GM19452 (cell line): ENCODE results near the gene FBXW8.
"Not testable (repeated sequence)": the region's sequence is repeated elsewhere in the genome, so short reads cannot be mapped to it uniquely, and the experiment has no call there.

ENCODE experiments used
- ATAC-seq: cut with Tn5 transposase; IDR thresholded peaks from one replicate; pipeline ENCODE4 v1.9.1; 2021; ENCODE audit not compliant: unreplicated experiment

Gene FBXW8

DNA sequence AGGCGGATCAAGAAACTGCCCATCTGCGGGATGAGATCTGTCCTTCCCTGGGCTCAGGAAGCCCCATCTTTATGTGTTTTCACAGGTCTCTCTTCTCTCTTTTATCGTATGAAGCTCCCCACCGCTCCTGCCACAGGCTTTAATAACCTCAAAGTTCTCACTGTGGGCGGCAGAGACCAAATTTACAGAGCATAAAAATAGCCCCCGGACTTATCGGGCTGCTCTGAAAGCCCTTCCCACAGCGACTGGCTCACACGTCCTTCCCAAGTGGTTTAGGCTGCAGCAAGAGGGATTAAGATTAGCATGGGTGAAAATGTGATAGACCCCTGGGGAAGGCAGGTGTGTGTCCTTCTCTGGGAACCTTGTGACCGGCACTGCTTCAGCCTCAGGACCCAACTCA lies 140.6 kb downstream of the FBXW8 start:
- no peak for ATAC-seq

DNA sequence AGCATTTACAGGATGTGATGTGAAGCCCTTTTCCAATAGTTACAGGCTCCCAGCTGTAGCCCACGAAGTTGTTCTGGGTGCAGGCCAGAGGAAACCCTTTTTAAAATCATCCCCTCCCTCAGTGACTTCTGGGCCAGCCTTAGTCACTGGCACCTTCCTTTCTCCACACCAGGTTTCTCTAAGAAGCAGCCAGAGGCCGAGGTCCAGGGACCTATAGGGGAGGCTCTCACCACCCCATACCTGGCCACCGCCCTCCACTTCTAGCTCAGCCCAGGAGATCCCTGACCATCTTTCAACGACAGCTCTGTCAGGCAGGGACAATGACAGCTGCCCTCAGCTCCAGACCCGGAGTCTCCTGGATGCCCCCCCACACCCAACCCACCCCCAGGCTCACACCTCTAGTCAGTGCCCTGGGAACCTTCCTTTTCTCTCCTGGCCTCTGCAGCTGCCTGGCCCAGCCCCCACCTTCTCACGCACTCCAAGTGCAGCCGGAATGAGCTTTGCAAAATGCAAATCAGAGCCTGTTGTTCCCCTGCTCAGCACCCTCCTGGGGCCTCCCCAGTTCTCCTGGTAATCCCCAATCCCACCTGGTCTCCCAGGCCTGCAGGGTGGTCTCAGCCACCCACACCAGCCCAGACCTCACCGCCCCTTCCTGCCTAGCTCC lies 141.8 kb downstream of the FBXW8 start:
- ATAC-seq = no peak

DNA sequence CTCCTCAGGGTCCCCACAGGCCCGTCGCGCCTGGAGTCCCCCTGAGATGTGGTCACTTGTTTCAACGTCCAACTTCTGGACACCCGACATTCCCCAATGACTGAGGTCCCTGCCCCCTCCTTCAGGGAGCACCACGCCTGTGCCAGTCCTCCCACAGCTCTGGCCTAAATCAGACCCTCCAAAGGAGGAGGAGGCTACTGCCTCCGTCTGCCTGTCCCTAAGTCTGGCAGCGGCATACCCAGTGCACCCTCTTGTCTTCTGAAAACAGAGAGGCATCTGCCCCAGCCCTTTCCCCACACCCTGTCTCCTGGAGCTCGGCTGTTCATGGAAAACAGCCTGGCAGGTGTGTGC lies 142.3 kb downstream of the FBXW8 start:
- ATAC-seq = no peak

DNA sequence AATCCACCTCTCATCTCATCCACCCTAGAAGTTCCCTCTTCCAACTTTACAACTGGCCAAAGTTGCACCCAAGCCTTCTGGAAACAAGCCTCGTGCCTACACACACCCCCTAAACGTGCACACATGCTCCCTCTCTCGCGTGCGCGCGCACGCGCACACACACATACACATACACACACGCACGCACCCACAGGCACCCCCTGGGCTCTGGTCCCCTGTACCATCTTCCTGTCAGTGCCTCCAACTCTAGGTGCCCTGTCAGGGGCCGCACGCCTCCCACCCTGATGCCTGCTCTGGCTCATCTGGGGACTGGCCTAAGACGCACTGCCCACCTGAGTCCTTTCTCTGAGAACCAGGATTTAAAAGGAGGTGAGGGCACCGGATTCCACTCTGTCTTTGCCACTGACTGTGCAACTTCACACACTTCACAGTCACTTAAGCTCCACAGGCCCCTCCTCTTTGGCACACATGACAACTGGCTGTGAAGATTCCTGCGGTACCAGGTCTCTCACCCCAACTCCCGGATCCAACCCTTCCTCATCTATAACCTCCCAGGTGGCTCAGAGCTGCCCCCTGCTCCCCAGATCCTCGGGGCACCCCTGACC lies 142.9 kb downstream of the FBXW8 start:
- ATAC-seq = no peak

DNA sequence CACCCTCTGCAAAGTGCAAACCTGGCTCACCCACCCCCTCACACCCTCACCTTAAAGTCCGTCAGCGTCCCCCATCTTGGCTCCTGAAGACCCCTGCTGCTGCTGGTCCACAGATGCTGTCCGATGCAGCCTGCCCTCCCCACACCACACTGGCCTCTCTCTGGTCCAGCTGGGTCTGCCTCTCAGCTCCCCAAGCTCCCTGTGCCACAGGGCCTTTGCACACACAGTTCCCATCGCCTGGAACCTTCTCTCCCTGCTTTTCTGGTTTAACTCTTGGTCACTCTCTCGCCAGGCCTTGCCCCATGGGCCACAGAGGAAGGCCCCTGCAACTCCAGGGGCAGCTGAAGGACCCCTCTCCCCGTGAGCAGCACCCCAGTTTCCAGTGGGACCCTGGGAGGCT lies 143.5 kb downstream of the FBXW8 start:
- ATAC-seq = no peak

DNA sequence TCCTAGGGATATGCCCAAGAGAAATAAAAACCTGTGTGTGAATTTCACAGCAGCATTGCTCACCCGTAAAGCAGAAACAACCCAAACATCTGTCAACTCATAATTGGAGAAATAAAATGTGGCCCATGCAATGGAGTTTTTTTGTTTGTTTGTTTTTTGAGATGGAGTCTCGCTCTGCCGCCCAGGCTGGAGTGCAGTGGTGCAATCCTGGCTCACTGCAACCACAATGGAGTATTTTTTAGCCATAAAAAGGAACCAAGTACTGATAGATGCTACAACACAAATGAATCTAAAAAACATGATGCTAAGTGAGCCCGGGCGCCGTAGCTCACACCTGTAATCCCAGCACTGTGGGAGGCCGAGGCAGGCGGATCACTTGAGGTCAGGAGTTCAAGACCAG lies 146.9 kb downstream of the FBXW8 start:
- not testable (repeated sequence) for ATAC-seq

DNA sequence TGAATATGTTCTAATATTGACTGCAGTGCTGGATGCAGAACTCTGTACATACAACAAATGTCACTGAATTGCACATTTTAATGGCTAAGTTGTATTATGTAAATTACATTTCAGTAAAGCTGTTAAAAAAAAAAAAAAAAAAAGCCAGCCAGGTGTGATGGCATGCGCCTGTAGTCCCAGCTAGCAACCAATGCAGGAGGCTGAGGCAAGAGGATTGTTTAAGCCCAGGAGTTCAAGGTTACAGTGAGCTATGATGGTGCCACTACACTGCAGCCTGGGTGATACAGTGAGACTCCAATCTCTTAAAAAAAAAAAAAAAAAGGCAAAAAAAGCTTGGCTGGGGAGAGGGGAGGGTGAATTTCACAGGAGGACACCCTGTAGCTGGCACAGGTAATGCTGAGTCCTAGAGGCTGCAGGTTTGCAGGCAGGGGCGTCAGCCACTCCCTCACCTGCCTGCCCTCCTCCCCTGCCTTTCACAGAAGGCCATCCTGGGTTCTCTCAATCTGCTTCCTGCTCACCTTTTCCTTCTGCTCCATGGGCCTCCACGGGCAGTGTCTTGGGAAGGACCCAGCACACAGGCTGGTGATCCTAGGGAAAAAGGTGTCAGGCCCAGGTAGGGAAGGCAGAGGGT lies 147.8 kb downstream of the FBXW8 start:
- no peak for ATAC-seq

DNA sequence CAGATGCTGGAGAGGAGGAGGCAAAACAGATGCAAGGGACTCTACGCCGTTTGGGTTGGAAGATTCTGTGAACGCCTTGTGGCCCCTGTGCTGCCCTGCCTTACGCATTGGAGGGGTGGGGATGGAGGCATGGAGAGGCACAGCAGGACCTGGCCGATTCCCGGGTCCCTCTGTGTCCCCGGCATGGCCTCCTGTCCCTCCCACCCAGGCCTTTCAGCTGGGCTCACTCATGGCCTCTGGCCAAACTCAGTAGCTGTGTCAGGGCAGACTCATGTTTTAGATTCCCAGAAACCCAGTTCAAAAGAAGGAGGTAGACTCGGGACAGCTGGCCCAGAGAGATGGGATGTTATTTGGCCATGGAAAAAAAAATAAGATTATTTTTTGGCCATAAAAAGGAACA lies 148.4 kb downstream of the FBXW8 start:
- no peak for ATAC-seq

DNA sequence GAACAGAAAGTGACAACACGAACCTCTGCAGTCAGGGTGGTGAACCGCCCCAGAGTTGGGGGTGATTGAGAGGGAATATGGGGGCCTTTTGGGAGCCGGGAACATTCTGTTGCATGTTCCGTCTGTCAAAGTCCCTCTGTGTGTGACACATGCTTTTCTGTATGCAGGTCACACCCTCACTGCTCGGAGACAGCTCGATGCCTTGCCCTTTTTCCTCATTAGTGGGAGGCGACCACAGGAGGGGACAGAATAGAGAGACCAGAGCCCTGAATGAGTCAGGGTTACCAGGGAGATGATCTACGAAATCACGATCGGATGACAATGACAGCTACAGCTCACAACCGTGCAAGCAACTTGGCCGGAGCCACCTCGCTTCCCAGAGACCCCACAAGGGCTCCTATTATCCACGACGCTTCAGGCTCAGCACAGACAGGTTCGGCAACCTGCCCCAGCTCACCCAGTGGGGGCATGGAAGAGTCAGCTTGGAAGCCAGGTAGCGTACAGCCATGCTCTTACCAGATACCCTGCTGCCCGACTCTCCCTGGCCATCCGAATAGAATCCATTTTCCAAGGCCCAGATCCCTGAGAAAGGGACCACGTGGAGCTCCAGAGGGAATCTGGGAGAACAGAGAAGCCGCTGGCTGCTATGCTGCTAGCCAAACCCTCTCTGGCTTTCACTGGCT lies 149.6 kb downstream of the FBXW8 start:
- ATAC-seq = no peak

DNA sequence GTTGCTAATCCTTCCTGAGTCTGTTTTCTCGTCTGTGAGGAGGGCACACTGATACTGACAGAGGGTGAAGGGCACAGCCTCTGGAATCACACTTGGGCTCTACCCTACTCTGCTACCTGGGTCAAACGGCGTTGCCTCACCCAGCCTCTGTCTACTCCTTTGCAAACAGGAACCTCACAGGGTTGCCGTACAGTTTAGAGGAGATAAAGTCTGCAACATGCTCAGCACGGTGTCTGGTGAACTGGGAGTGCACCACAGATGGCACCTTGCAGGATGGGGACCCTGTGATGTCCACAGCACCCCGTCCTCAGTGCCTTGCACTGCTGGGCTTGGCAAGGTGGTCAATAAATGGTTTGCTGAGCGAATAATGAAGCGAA lies 150.2 kb downstream of the FBXW8 start:
- ATAC-seq = no peak

DNA sequence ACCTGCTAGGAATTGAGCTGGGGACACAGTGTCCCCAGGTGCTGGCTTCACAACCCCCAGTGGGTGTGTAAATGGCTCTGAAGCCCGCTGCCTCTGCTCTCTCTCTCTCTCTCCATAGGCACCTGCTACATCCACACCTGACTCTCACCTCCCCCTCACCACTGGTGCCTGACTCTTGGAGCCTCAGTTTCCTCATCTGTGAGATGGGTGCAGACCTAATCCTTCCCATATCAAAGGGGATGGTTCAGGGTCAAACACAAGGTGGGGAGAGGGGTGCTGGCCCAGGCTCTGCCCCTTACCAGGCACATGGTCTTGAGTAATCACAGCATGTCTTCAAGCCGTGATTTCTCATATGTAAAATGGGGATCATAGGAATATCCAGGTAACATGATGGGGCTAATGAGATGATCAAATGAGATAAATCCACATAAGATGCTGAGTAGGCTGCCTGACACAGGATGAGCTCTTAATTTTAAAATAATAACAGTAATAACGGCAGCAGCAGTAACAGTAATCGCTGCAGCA lies 150.9 kb downstream of the FBXW8 start:
- no peak for ATAC-seq

DNA sequence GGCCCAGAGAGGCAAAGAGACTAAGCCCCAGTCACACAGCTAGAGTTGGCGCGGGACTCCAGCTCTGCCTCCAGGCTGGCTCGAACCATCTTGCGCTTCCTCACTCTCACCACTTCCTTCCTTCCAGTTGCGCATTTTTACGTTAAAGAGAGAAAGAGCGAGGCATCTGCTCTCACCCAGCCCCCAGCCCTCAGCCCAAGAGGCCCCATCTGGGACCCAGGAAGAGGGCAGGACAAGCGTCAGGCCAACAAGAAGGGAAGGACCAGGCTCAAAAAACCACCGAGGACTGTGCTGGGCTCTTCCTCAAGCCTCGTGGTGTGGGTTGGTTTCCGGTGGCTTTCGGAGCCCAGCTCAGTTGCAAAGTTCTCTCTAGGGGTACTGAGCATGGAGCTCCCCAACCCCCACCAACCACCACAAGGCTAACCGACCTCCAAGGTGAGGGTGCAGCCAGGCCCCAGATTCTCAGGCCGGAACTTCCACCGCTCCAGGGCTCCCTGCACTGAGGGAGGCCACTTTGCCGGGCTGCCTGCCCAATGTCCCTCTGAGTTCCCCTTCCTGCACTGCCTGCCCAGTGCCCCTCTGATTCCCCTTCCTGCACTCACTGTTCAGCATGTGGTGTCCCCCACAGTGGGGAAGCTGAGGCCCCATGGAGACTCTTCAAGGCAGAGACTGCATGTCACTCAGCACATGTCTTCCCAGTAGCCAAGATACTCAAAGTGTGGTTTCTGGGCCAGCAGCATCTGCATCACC lies 152.6 kb downstream of the FBXW8 start:
- ATAC-seq = peak; percentile 71

DNA sequence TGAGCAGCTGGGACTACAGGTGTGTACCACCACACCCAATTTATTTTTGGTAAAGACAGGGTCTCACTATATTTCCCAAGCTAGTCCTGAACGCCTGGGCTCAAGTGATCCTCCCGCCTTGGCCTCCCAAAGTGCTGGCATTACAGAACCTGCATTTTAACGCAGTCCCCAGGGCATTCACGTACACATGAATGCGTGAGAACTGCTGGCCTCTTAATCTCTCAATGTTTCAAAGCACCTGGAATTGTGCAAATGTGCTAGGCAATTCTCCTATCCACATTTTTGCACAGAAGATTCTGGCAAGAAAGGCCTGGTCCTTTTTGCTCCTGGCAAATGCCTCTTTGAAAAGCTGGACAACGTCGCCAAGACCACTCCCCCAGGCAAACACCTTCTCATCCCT lies 153.3 kb downstream of the FBXW8 start:
- ATAC-seq = no peak

DNA sequence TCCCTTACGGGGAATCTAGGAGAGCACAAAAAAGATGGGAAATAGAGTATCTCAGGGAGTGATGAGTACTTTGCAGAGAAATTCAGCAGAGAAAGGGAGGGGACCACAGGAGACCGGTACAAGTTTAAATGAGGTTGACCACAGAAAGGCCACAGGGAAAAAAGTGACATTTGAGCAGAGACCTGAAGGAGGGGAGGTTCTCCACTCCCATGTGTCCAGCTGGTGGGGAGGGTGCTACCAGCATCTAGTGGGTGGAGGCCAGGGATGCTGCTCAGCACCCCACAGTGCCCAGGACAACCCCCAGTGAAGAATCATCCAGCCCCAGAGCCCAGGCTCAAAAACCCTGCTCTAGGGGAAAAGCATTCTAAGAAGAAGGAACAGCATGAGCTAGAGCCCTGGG lies 153.8 kb downstream of the FBXW8 start:
- ATAC-seq = no peak

DNA sequence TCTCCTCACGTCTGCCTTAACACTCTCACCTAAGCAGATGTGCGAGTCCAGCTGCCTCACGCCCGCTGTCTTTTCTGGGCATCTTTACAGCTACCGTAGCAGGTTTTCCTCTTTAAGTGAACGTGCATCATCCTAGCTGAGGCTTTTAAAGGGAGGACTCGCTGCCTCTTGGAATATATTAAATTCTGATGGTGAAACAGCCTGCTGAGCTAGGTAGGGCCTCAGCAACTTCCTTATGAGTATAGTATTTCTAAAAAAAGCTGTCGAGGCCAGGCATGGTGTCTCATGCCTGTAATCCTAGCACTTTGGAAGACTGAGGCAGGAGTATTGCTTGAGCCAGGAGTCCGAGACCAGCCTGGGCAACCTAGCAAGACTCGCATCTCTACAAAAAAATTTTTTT lies 156.3 kb downstream of the FBXW8 start:
- ATAC-seq = no peak

DNA sequence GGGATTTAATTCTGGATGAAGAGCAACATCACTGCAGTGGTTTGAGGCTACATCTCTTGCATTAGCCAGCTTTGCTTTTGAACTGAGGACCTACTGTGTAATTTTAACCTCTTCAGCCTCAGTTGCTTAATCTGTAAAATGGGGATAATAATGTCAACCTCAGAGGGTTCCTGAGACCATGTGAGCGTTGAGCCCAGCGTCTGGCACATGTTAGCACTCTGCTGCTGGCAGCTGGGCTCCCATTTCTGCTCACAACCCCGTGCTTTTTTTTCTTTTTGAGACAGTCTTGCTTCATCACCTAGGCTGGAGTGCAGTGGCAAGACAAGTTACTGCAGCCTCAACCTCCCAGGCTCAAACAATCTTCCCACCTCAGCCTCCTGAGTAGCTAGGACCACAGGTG lies 156.9 kb downstream of the FBXW8 start:
- ATAC-seq = no peak

DNA sequence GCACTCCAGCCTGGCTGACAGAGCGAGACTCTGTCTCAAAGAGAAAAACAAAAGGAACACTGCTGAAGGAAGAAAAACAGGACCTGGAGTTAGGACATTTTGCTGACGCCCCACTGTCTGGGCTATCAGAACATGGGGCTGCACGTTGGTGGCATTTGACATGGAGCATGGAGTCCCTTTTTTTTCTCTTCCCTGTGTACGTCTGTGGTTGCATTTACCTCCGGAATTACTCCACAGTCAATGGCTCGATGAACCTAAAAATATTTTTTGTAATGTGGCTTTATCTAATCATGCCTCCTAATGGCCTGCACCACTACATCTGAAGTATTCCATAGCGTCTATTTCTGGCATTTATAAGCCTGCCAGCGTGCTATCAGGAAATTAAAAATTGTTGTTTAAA lies 157.7 kb downstream of the FBXW8 start:
- ATAC-seq = no peak

DNA sequence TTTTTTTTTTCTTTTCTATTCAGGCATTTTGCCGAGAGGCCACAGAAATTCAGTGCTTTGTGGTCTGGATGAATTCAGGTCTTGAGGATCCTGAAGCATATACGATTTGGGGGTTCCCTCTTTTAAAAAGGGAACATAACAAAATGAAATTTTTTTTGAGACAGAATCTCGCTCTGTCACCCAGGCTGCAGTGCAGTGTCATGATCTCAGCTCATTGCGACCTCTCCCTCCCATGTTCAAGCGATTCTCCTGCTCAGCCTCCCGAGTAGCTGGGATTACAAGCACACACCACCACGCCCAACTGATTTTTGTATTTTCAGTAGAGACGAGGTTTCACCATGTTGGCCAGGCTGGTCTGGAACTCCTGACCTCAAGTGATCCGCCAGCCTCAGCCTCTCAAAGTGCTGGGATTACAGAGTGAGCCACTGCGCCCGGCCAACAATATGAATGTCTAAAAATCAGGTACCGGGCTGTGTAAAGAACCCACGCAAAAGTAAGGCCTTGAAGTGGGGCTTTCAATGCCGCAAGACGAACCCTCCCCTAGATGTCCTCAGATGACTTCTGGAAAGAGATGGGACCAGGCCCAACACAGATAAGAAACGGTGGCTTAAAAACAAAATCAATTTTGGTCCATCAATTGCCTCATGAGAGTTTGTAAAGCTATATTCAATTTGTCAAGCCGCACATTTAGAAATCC lies 158.5 kb downstream of the FBXW8 start:
- ATAC-seq = no peak

DNA sequence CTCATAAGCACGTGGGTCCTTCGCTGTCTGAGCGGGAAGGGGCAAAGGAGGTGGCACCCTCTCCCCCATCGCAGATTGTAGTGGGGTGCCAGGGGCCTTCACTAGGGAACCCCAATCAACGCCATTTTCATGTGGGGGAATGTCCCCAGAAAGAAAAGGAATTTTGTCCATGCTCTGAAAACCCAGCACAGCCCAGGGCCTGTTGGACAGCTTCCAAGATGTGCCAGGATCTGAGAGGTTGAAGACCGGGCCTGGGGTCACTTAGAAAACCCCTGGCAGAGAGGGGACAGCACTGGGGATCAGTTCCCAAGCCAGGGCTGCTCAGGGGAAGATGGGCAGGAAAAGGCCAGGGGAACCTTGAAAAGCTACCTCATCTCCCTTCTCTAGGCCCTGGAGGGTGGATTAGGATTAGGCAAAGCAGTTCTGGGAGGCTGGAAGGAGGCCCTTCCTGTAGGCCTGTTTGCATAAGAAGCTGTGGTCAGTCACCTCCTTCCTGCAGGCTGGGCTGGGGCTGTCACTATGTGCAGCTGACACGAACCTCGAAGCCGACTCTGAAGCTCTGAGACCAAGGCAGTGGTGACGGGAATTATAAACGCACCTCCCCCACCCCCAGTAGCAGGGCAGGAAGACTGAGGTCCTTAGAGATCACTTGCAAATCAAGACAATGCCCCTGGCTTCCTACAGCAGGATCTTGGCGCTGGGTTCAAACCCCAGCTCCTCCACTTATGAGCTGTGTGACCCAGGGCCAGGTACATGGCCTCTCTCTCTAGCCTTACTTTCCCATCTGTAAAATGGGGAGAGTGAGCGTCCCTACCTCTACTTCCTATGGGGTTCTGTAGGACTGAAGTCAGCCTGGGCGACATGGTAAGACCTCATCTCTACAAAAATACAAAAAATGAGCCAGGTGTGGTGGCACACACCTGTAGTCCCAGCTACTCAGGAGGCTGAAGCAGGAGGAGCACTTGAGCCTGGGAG lies 159.5 kb downstream of the FBXW8 start:
- no peak for ATAC-seq

DNA sequence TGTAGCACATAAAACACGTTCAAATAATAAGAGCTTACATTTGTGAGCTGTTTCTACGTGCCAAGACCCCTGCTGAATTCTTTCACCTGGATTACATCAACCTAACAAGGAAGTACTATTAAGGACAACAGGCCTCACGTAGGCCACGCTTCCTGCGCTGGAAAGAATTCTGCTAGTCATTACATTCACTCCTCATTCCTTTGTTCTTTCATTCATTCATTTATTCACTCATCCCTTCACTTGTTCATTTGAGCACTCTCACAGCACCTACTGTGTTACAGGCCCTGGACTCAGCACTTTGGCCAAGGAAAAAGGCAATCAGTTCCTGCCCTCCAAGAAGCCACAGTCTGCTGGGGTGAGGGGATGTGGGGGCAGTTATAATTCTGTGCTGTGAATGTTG lies 160.3 kb downstream of the FBXW8 start:
- ATAC-seq = no peak
